HEK293 (cell line): ENCODE results near the gene TAS1R3.
"Not testable (repeated sequence)": the region's sequence is repeated elsewhere in the genome, so short reads cannot be mapped to it uniquely, and the experiment has no call there.

Experiments
- CTCF ChIA-PET: fragments of 350-600 bp; formaldehyde crosslinking; extraction: SDS; loops from one replicate; lab custom pipeline; 2021; ENCODE audit warnings: antibody characterized with exemption; lab: Yijun Ruan, JAX
- POLR2A ChIA-PET: fragments of 300-600 bp; formaldehyde crosslinking; extraction: SDS; loops from one replicate; lab custom pipeline; 2020; ENCODE audit warnings: antibody characterized with exemption, inconsistent platforms; lab: Yijun Ruan, JAX
- H3K27ac ChIP-seq: fragments of 200-500 bp; sonication (Bioruptor generic); 2 replicates; pipeline ENCODE4 v1.5.1; 2014; ENCODE audit warnings: low read depth, low read length, control low read depth, inconsistent platforms; ENCODE audit errors: extremely low read depth
- H3K36me3 ChIP-seq, 2 experiments: fragments of 200-500 bp in 1 of 2; sonication (Bioruptor generic) in 1 of 2; 1 replicate in 1 of 2; 2 replicates in 1 of 2; pipeline ENCODE4 v1.5.1; 2014 to 2017; ENCODE audit warnings: inconsistent platforms in 2 of 2, low read length in 2 of 2; ENCODE audit not compliant: control insufficient read depth in 2 of 2, insufficient read depth in 1 of 2
- H3K4me1 ChIP-seq: fragments of 200-500 bp; sonication (Bioruptor generic); 2 replicates; pipeline ENCODE4 v1.5.1; 2014; ENCODE audit warnings: mild to moderate bottlenecking, low read length, inconsistent platforms; ENCODE audit not compliant: control insufficient read depth, insufficient read depth
- H3K4me3 ChIP-seq: 2 replicates; pipeline ENCODE4 v1.5.1; 2011; ENCODE audit warnings: low read depth, mild to moderate bottlenecking, control low read depth, low read length, moderate library complexity
- H3K9me3 ChIP-seq: fragments of 200-500 bp; sonication (Bioruptor generic); 2 replicates; pipeline ENCODE4 v1.5.1; 2014; ENCODE audit warnings: low read depth, low read length, inconsistent platforms; ENCODE audit not compliant: control insufficient read depth, insufficient read depth
- HIC1 ChIP-seq: fragments of 450-650 bp; formaldehyde crosslinking; IDR thresholded peaks from 2 replicates; pipeline ENCODE4 v1.5.1; 2016; ENCODE audit warnings: missing biosample characterization, missing genetic modification characterization
- KLF1 ChIP-seq: fragments of 450-650 bp; formaldehyde crosslinking; IDR thresholded peaks from 2 replicates; pipeline ENCODE4 v1.5.1; 2016; ENCODE audit warnings: missing biosample characterization, missing genetic modification characterization
- PRDM1 ChIP-seq: fragments of 450-650 bp; formaldehyde crosslinking; IDR thresholded peaks from 2 replicates; pipeline ENCODE4; 2016; ENCODE audit warnings: missing biosample characterization, missing genetic modification characterization
- PRDM4 ChIP-seq: fragments of 450-650 bp; formaldehyde crosslinking; IDR thresholded peaks from 2 replicates; pipeline ENCODE4 v1.5.1; 2017; ENCODE audit warnings: missing biosample characterization, missing genetic modification characterization
- REPIN1 ChIP-seq: fragments of 450-650 bp; formaldehyde crosslinking; IDR thresholded peaks from 2 replicates; pipeline ENCODE4 v1.5.1; 2017; ENCODE audit warnings: missing biosample characterization, missing genetic modification characterization, low read depth
- SALL2 ChIP-seq: fragments of 450-650 bp; formaldehyde crosslinking; IDR thresholded peaks from 2 replicates; pipeline ENCODE4 v1.5.0; 2017; ENCODE audit warnings: missing biosample characterization, mild to moderate bottlenecking, missing genetic modification characterization, borderline replicate concordance
- SCRT2 ChIP-seq: fragments of 450-650 bp; formaldehyde crosslinking; IDR thresholded peaks from 2 replicates; pipeline ENCODE4 v1.5.1; 2016; ENCODE audit warnings: missing biosample characterization, missing genetic modification characterization
- SP3 ChIP-seq: fragments of 450-650 bp; formaldehyde crosslinking; IDR thresholded peaks from 2 replicates; pipeline ENCODE4 v1.5.1; 2016; ENCODE audit warnings: missing biosample characterization, missing genetic modification characterization
- ZBTB20 ChIP-seq: fragments of 450-650 bp; formaldehyde crosslinking; IDR thresholded peaks from 2 replicates; pipeline ENCODE4 v1.5.1; 2016; ENCODE audit warnings: missing biosample characterization, missing genetic modification characterization
- ZIC2 ChIP-seq: fragments of 450-650 bp; formaldehyde crosslinking; IDR thresholded peaks from 2 replicates; pipeline ENCODE4 v1.5.1; 2016; ENCODE audit warnings: missing biosample characterization, missing genetic modification characterization
- ZNF140 ChIP-seq: fragments of 450-650 bp; formaldehyde crosslinking; IDR thresholded peaks from 2 replicates; pipeline ENCODE4 v1.5.1; 2016; ENCODE audit warnings: missing biosample characterization, missing genetic modification characterization
- ZNF16 ChIP-seq: fragments of 450-650 bp; formaldehyde crosslinking; IDR thresholded peaks from 2 replicates; pipeline ENCODE4 v1.5.1; 2016; ENCODE audit warnings: low read depth, missing biosample characterization, missing genetic modification characterization
- ZNF184 ChIP-seq: fragments of 450-650 bp; IDR thresholded peaks from 2 replicates; pipeline ENCODE4 v1.5.1; 2018; ENCODE audit warnings: missing biosample characterization, mild to moderate bottlenecking, missing genetic modification characterization
- ZNF510 ChIP-seq: fragments of 450-650 bp; formaldehyde crosslinking; IDR thresholded peaks from 2 replicates; pipeline ENCODE4 v1.5.1; 2018; ENCODE audit warnings: mild to moderate bottlenecking, missing genetic modification characterization, missing biosample characterization; ENCODE audit not compliant: insufficient replicate concordance
- ZNF558 ChIP-seq: fragments of 450-650 bp; formaldehyde crosslinking; IDR thresholded peaks from 2 replicates; pipeline ENCODE4 v1.5.1; 2016; ENCODE audit warnings: missing biosample characterization, missing genetic modification characterization
- ZNF561 ChIP-seq: fragments of 450-650 bp; IDR thresholded peaks from 2 replicates; pipeline ENCODE4 v1.5.1; 2018; ENCODE audit warnings: missing biosample characterization, missing genetic modification characterization, borderline replicate concordance
- ZNF600 ChIP-seq: fragments of 450-650 bp; formaldehyde crosslinking; IDR thresholded peaks from 2 replicates; pipeline ENCODE4 v1.5.1; 2016; ENCODE audit warnings: missing biosample characterization, missing genetic modification characterization
- ZNF830 ChIP-seq: fragments of 450-650 bp; IDR thresholded peaks from 2 replicates; pipeline ENCODE4 v1.5.0; 2018; ENCODE audit warnings: missing biosample characterization, missing genetic modification characterization, low read depth, mild to moderate bottlenecking, moderate library complexity
- ZSCAN23 ChIP-seq: fragments of 450-650 bp; formaldehyde crosslinking; IDR thresholded peaks from 2 replicates; pipeline ENCODE4 v1.5.1; 2016; ENCODE audit warnings: missing biosample characterization, missing genetic modification characterization
- TF ChIP-seq, protein P1 (sequence below): fragments of 450-650 bp; formaldehyde crosslinking; IDR thresholded peaks from 2 replicates; pipeline ENCODE4 v1.5.0; 2017; ENCODE audit warnings: missing biosample characterization, missing genetic modification characterization, borderline replicate concordance
- TF ChIP-seq, protein P2 (sequence below): fragments of 450-650 bp; formaldehyde crosslinking; IDR thresholded peaks from 2 replicates; pipeline ENCODE4 v1.5.1; 2016; ENCODE audit warnings: missing biosample characterization, missing genetic modification characterization

Gene TAS1R3

DNA sequence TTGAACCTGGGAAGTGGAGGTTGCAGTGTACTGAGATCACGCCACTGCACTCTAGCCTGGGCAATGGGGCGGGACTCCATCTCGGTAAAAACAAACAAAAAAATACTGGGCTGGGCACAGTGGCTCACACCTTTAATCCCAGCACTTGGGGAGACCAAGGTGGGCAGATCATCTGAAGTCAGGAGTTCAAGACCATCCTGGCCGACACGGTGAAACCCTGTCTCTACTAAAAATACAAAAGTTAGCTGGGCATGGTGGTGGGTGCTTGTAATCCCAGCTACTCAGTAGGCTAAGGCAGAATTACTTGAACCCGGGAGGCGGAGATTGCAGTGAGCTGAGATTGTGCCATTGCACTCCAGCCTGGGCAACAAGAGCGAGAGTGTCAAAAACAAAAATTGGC, 14.9 kb upstream of the TAS1R3 start:
- POLR2A ChIA-PET = interaction anchor here (1.3 kb wide), 2 partner anchors 9 to 27 kb away, joined by 3 read pairs; no protein-coding TSS in a partner anchor
- H3K4me3 ChIP-seq, H3K9me3 ChIP-seq, CTCF ChIA-PET, H3K27ac ChIP-seq: not testable (repeated sequence)
- H3K4me1 ChIP-seq = peaks cover 17% of the 10 kb centered on the region
- TF ChIP-seq ZNF600 (peak; percentile 30; the same call in 1 of the 2 replicates), KLF1 (tag by site-specific recombination) (peak; percentile 44; the same call in 1 of the 2 replicates)
- peaks cover 20 to 83% of the 10 kb centered on the region in 2 experiments for H3K36me3 ChIP-seq

DNA sequence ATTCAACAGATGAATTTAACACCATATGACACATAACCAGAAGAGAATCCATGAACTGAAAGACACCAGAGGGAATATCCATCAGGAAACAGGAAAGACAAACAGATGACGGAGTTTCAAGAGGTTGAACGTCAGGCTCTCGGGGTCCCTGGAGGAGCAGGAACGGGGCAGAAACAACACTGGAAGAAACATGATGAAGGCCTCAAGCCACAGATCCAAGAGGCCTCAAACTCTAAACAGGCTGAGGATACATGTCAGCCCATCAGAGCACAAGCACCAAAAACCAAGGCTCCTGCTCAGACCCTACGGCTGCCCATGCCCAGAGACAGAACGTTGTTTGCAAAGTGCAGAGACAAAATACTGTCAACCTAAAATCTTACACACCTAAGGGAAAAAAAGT, 13.7 kb upstream of the TAS1R3 start:
- ChIA-PET CTCF (no interaction called here), POLR2A (interaction anchor here (1.3 to 1.7 kb wide), 3 partner anchors 8 to 12 kb away, joined by 3 to 7 read pairs (median 4); no protein-coding TSS in a partner anchor)
- Histone ChIP-seq H3K4me3 (no peak overlapping the region), H3K4me1 (peaks cover 17% of the 10 kb centered on the region), H3K27ac (peak overlapping the region; percentile 27), H3K36me3 (peaks cover 20 to 81% of the 10 kb centered on the region in 2 experiments), H3K9me3 (no peaks in the 10 kb centered on the region)
- TF ChIP-seq SCRT2 (peak; percentile 56; the same call in 1 of the 2 replicates), ZNF510 (tag by site-specific recombination) (no peak), ZNF558 (tag by site-specific recombination) (peak; percentile 97), ZNF830 (no peak), REPIN1 (tag by site-specific recombination) (no peak), HIC1 (tag by site-specific recombination) (no peak), SALL2 (tag by site-specific recombination) (no peak), PRDM4 (tag by site-specific recombination) (no peak), SP3 (tag by site-specific recombination) (no peak)
- TF ChIP-seq, protein P1, sequence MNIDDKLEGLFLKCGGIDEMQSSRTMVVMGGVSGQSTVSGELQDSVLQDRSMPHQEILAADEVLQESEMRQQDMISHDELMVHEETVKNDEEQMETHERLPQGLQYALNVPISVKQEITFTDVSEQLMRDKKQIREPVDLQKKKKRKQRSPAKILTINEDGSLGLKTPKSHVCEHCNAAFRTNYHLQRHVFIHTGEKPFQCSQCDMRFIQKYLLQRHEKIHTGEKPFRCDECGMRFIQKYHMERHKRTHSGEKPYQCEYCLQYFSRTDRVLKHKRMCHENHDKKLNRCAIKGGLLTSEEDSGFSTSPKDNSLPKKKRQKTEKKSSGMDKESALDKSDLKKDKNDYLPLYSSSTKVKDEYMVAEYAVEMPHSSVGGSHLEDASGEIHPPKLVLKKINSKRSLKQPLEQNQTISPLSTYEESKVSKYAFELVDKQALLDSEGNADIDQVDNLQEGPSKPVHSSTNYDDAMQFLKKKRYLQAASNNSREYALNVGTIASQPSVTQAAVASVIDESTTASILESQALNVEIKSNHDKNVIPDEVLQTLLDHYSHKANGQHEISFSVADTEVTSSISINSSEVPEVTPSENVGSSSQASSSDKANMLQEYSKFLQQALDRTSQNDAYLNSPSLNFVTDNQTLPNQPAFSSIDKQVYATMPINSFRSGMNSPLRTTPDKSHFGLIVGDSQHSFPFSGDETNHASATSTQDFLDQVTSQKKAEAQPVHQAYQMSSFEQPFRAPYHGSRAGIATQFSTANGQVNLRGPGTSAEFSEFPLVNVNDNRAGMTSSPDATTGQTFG (tag by site-specific recombination) = no peak

DNA sequence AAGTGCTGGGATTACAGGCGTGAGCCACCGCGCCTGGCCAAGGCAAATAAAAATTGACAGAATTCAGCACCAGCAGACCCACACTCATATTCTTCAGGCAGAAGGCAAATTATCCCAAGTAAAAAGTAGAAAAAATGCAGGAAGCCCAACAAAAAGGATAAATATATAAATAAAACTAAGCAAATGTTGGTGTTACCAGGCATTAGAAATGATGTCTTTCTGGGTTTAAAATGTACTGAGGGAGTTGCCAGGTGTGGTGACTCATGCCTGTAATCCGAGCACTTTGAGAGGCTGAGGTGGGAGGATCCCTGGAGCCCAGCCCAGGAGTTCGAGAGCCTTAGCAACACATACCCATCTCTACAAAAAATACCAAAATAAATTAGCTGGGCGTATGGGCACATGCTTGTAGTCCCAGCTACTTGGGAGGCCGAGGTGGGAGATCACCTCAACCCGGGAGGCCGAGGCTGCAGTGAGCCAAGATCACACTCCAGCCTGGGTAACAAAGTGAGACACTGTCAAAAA, 12.9 kb upstream of the TAS1R3 start:
- H3K4me3 ChIP-seq = no peak overlapping the region
- CTCF ChIA-PET = no interaction called here
- no peaks in the 10 kb centered on the region for H3K9me3 ChIP-seq
- H3K27ac ChIP-seq = 0 out of 2 replicates have a peak overlapping the region, but pooled peaks have one; percentile 58
- peaks cover 20 to 78% of the 10 kb centered on the region in 2 experiments for H3K36me3 ChIP-seq
- POLR2A ChIA-PET = interaction anchor here (0.7 to 1.7 kb wide), 6 partner anchors 9 to 318 kb away, joined by 3 to 7 read pairs (median 4); partner anchors contain the start of gene HES4
- peaks cover 20% of the 10 kb centered on the region for H3K4me1 ChIP-seq
- no peak for TF ChIP-seq PRDM1 (tag by site-specific recombination)
- TF ChIP-seq ZBTB20 (tag by site-specific recombination) = no peak
- no peak for TF ChIP-seq ZIC2 (tag by site-specific recombination)
- TF ChIP-seq ZNF510 (tag by site-specific recombination) = no peak
- no peak for TF ChIP-seq ZNF140
- no peak for TF ChIP-seq ZNF561 (tag by site-specific recombination)
- TF ChIP-seq ZNF16 (tag by site-specific recombination) = no peak
- TF ChIP-seq, protein P2, sequence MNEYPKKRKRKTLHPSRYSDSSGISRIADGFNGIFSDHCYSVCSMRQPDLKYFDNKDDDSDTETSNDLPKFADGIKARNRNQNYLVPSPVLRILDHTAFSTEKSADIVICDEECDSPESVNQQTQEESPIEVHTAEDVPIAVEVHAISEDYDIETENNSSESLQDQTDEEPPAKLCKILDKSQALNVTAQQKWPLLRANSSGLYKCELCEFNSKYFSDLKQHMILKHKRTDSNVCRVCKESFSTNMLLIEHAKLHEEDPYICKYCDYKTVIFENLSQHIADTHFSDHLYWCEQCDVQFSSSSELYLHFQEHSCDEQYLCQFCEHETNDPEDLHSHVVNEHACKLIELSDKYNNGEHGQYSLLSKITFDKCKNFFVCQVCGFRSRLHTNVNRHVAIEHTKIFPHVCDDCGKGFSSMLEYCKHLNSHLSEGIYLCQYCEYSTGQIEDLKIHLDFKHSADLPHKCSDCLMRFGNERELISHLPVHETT (tag by site-specific recombination) = no peak
- TF ChIP-seq ZNF184 = peak; percentile 65
- no peak for TF ChIP-seq ZSCAN23 (tag by site-specific recombination)
- TF ChIP-seq ZNF600 = no peak
